GM19324 (cell line): Measurements from ENCODE around the gene TGM1.
"Not testable (repeated sequence)": the region's sequence is repeated elsewhere in the genome, so short reads cannot be mapped to it uniquely, and the experiment has no call there.

Experiments used
- ATAC-seq: cut with Tn5 transposase; IDR thresholded peaks from one replicate; pipeline ENCODE4 v1.9.1; 2021; ENCODE audit warnings: mild to moderate bottlenecking, moderate library complexity; ENCODE audit not compliant: unreplicated experiment, low FRiP score

TGM1 gene

GRCh38 chr14:24212924-24213865, 49.8 kb downstream of the TGM1 start, which contains the start of gene CHMP4A:
TSS of gene CHMP4A (minus strand) at chr14:24213488. CDS start at chr14:24213439, 49 bp downstream.
- peak; percentile 78 for ATAC-seq

GRCh38 chr14:24211311-24211710, 51.7 kb downstream of the TGM1 start:
- no peak for ATAC-seq

GRCh38 chr14:24207625-24208024, 55.4 kb downstream of the TGM1 start:
- ATAC-seq: no peak

- no peak for ATAC-seq
Measured at GRCh38 chr14:24207104-24207551, 55.8 kb downstream of the TGM1 start.

- ATAC-seq: no peak
Measured at GRCh38 chr14:24206260-24207103, 56.5 kb downstream of the TGM1 start.

- ATAC-seq: no peak
Measured at GRCh38 chr14:24204163-24205146, 58.5 kb downstream of the TGM1 start.

- ATAC-seq: not testable (repeated sequence)
Measured at GRCh38 chr14:24203249-24203886, 59.6 kb downstream of the TGM1 start.

GRCh38 chr14:24202538-24202937, 60.4 kb downstream of the TGM1 start:
- ATAC-seq: not testable (repeated sequence)
